ENCODE data around the gene STOML1.

Gene STOML1

GRCh38 chr15:73994912-73995622 lies 3.0 kb upstream of the STOML1 start:
- TF ChIP-seq SIN3A (IDR thresholded peaks at IDR 0.05; ENCODE audit: borderline replicate concordance, insufficient read depth, low read length), result peak; percentile 29; the same call in 1 of the 2 replicates
- no peak for TF ChIP-seq FOXP2 (optimal IDR thresholded peaks at IDR 0.05; ENCODE audit: borderline replicate concordance, extremely low read depth, extremely low read length, insufficient read depth)

GRCh38 chr15:73994413-73994883 lies 2.4 kb upstream of the STOML1 start, which contains the start of gene PML:
PML (plus strand) TSS chr15:73994716; CDS start chr15:73994813, 97 bp downstream.
- TF ChIP-seq SIN3A (IDR thresholded peaks at IDR 0.05; ENCODE audit: borderline replicate concordance, insufficient read depth, low read length) (no peak), FOXP2 (optimal IDR thresholded peaks at IDR 0.05; ENCODE audit: borderline replicate concordance, extremely low read depth, extremely low read length, insufficient read depth) (peak; percentile 35), POLR2AphosphoS5 (IDR thresholded peaks at IDR 0.05; ENCODE audit: low read depth, low read length) (peak; percentile 72), REST (IDR thresholded peaks at IDR 0.05; ENCODE audit: insufficient read depth in 1 of 2, low read depth in 2 of 2, low read length in 2 of 2) (no peak)

- TF ChIP-seq REST (IDR thresholded peaks at IDR 0.05; ENCODE audit: insufficient read depth in 1 of 2, low read depth in 2 of 2, low read length in 2 of 2) (no peak), FOXP2 (optimal IDR thresholded peaks at IDR 0.05; ENCODE audit: borderline replicate concordance, extremely low read depth, extremely low read length, insufficient read depth) (no peak), TAF1 (IDR thresholded peaks at IDR 0.05; ENCODE audit: borderline replicate concordance, insufficient read depth, low read length) (no peak), SIN3A (IDR thresholded peaks at IDR 0.05; ENCODE audit: borderline replicate concordance, insufficient read depth, low read length) (no peak), POLR2AphosphoS5 (IDR thresholded peaks at IDR 0.05; ENCODE audit: low read depth, low read length) (no peak)
Measured at GRCh38 chr15:73993211-73993994, 1.3 kb upstream of the STOML1 start.

GRCh38 chr15:73992594-73992898 lies 451 bp upstream of the STOML1 start:
- TF ChIP-seq POLR2AphosphoS5 (IDR thresholded peaks at IDR 0.05; ENCODE audit: low read depth, low read length) (no peak), FOXP2 (optimal IDR thresholded peaks at IDR 0.05; ENCODE audit: borderline replicate concordance, extremely low read depth, extremely low read length, insufficient read depth) (no peak), TAF1 (IDR thresholded peaks at IDR 0.05; ENCODE audit: borderline replicate concordance, insufficient read depth, low read length) (no peak), REST (IDR thresholded peaks at IDR 0.05; ENCODE audit: insufficient read depth in 1 of 2, low read depth in 2 of 2, low read length in 2 of 2) (no peak), SIN3A (IDR thresholded peaks at IDR 0.05; ENCODE audit: borderline replicate concordance, insufficient read depth, low read length) (no peak)

GRCh38 chr15:73991260-73991659 lies 835 bp downstream of the STOML1 start:
- TF ChIP-seq REST (IDR thresholded peaks at IDR 0.05; ENCODE audit: insufficient read depth in 1 of 2, low read depth in 2 of 2, low read length in 2 of 2) (peak in 1 of 2 experiments; percentile 29; a peak in 1 of 4 replicates), FOXP2 (optimal IDR thresholded peaks at IDR 0.05; ENCODE audit: borderline replicate concordance, extremely low read depth, extremely low read length, insufficient read depth) (no peak), SIN3A (IDR thresholded peaks at IDR 0.05; ENCODE audit: borderline replicate concordance, insufficient read depth, low read length) (peak; percentile 26; the same call in 1 of the 2 replicates), TAF1 (IDR thresholded peaks at IDR 0.05; ENCODE audit: borderline replicate concordance, insufficient read depth, low read length) (no peak), POLR2AphosphoS5 (IDR thresholded peaks at IDR 0.05; ENCODE audit: low read depth, low read length) (0 out of 2 replicates have a peak, but pooled peaks have one; percentile 38)

Measured in PFSK-1 (cell line).